CD14-positive monocyte (primary cell): ENCODE results near the gene CDH22. TPM values are rescaled to one million over a fixed set of nuclear protein-coding genes. Genes with fewer than 3 reads are reported as not detected.

Experiments
- DNase-seq, 3 donors: peaks; one replicate each; pipeline ENCODE4 v3.0.0-alpha.2; 2011 to 2022
- H2AFZ ChIP-seq: 2 replicates; pipeline ENCODE4 v1.6.0; 2012; ENCODE audit warnings: mild to moderate bottlenecking, low read depth, low read length, inconsistent platforms; ENCODE audit not compliant: insufficient read depth, poor library complexity, severe bottlenecking
- H3K27ac ChIP-seq, 2 donors: 1 replicate in 1 of 2; 2 replicates in 1 of 2; pipeline ENCODE4 v1.5.1; 2012 to 2013; ENCODE audit warnings: low read length in 2 of 2, control low read depth in 1 of 2, inconsistent platforms in 1 of 2, low read depth in 1 of 2, mild to moderate bottlenecking in 1 of 2
- H3K27me3 ChIP-seq, 2 donors: one replicate each; pipeline versions ENCODE4 v1.6.0 to v1.6.1; 2011 to 2013; ENCODE audit warnings: low read length in 2 of 2; ENCODE audit not compliant: control insufficient read depth in 2 of 2, insufficient read depth in 2 of 2
- H3K36me3 ChIP-seq, 2 donors: replicated peaks in 1 of 2; 1 replicate in 1 of 2; 2 replicates in 1 of 2; pipeline versions ENCODE4 v1.5.1 to v1.6.1; 2012 to 2013; ENCODE audit warnings: low read length in 2 of 2, control low read depth in 1 of 2, inconsistent platforms in 1 of 2, mild to moderate bottlenecking in 1 of 2; ENCODE audit not compliant: insufficient read depth in 2 of 2, control insufficient read depth in 1 of 2
- H3K4me1 ChIP-seq, 2 donors: 1 replicate in 1 of 2; 2 replicates in 1 of 2; pipeline versions ENCODE4 v1.5.1 to v1.6.1; 2012 to 2013; ENCODE audit warnings: low read length in 2 of 2, control low read depth in 1 of 2, inconsistent platforms in 1 of 2, mild to moderate bottlenecking in 1 of 2, moderate library complexity in 1 of 2; ENCODE audit not compliant: insufficient read depth in 2 of 2, control insufficient read depth in 1 of 2
- H3K4me2 ChIP-seq: replicated peaks from 2 replicates; pipeline ENCODE3; 2012; ENCODE audit warnings: low read length, moderate library complexity, mild to moderate bottlenecking; ENCODE audit not compliant: poor library complexity, severe bottlenecking; ENCODE audit errors: extremely low read depth
- H3K4me3 ChIP-seq, 3 experiments: fragments of 200-600 bp in 1 of 3; sonication (generic) in 1 of 3; replicated peaks in 1 of 3; 1 replicate in 2 of 3; 2 replicates in 1 of 3; pipeline ENCODE4 v1.5.1; 2011 to 2013; ENCODE audit warnings: low read length in 3 of 3, mild to moderate bottlenecking in 3 of 3, control low read depth in 2 of 3, low read depth in 2 of 3, inconsistent platforms in 1 of 3, moderate library complexity in 1 of 3
- H3K79me2 ChIP-seq: 2 replicates; pipeline ENCODE4 v1.6.0; 2012; ENCODE audit warnings: mild to moderate bottlenecking, control low read depth, inconsistent platforms, low read length, moderate library complexity; ENCODE audit not compliant: insufficient read depth
- H3K9ac ChIP-seq: 2 replicates; pipeline ENCODE4 v1.6.0; 2017; ENCODE audit warnings: low read length, mild to moderate bottlenecking; ENCODE audit not compliant: insufficient read depth, poor library complexity, severe bottlenecking
- H3K9me3 ChIP-seq, 2 donors: replicated peaks in 1 of 2; 1 replicate in 1 of 2; 2 replicates in 1 of 2; pipeline versions ENCODE4 v1.5.1 to v1.6.1; 2012 to 2013; ENCODE audit warnings: low read length in 2 of 2, control low read depth in 1 of 2; ENCODE audit not compliant: control insufficient read depth in 1 of 2, insufficient read depth in 1 of 2
- H4K20me1 ChIP-seq: 2 replicates; pipeline ENCODE4 v1.6.0; 2012; ENCODE audit warnings: mild to moderate bottlenecking, low read length, control low read depth, moderate library complexity; ENCODE audit not compliant: insufficient read depth
- H3K27ac Mint-ChIP-seq, 7 donors: one replicate each; pipeline ENCODE4 v1.8.0; 2020; ENCODE audit warnings: mild to moderate bottlenecking in 7 of 7, mixed read lengths in 7 of 7, moderate library complexity in 6 of 7, inconsistent platforms in 2 of 7
- H3K27me3 Mint-ChIP-seq, 3 donors: one replicate each; pipeline ENCODE4 v1.8.0; 2021 to 2022; ENCODE audit warnings: low read depth in 3 of 3, mild to moderate bottlenecking in 3 of 3, mixed read lengths in 3 of 3, moderate library complexity in 3 of 3, inconsistent platforms in 1 of 3
- H3K36me3 Mint-ChIP-seq, 2 donors: one replicate each; pipeline ENCODE4 v1.8.0; 2020; ENCODE audit warnings: mixed read lengths in 2 of 2, inconsistent platforms in 1 of 2, mild to moderate bottlenecking in 1 of 2
- H3K4me1 Mint-ChIP-seq: one replicate; pipeline ENCODE4 v1.8.0; 2020; ENCODE audit warnings: mild to moderate bottlenecking, mixed read lengths
- H3K4me3 Mint-ChIP-seq, 2 donors: one replicate each; pipeline ENCODE4 v1.8.0; 2020; ENCODE audit warnings: mild to moderate bottlenecking in 2 of 2, mixed read lengths in 2 of 2, moderate library complexity in 1 of 2
- H3K9me3 Mint-ChIP-seq, 7 donors: one replicate each; pipeline ENCODE4 v1.8.0; 2020 to 2022; ENCODE audit warnings: mixed read lengths in 7 of 7, mild to moderate bottlenecking in 6 of 7, moderate library complexity in 6 of 7, inconsistent platforms in 2 of 7
- WGBS: methylation state at CpG from one replicate; pipeline ENCODE4 v1.1.5; 2013; ENCODE audit warnings: missing lambda C conversion rate; ENCODE audit not compliant: insufficient coverage; 5-methylcytosine and 5-hydroxymethylcytosine counted together
- intact Hi-C, 2 donors: fragments of 100-400 bp; cut with micrococcal nuclease; formaldehyde crosslinking; loops; one replicate each; pipeline versions ENCODE4 v1.15.0 to v1.15.1; 2023
- polyA plus RNA-seq, 3 donors: library from polyadenylated mRNA; depleted of rRNA in 1 of 3; unstranded in 2 of 3; stranded (reverse) in 1 of 3; fragments of 300-500 nt in 2 of 3; fragments of >200 nt in 1 of 3; fragmentation: Illumina TruSeq in 2 of 3; gene quantifications; 1 replicate in 2 of 3; 2 replicates in 1 of 3; pipeline ENCODE4 v1.2.3, GENCODE V29; 2012 to 2021
- TF ChIP-seq, protein P1 (sequence below): fragments of 200-600 bp; IDR thresholded peaks from one replicate; pipeline ENCODE4 v1.8.0; 2022; ENCODE audit warnings: antibody characterized with exemption, mild to moderate bottlenecking

Gene CDH22
- polyA plus RNA-seq, 3 donors = not detected

DNA sequence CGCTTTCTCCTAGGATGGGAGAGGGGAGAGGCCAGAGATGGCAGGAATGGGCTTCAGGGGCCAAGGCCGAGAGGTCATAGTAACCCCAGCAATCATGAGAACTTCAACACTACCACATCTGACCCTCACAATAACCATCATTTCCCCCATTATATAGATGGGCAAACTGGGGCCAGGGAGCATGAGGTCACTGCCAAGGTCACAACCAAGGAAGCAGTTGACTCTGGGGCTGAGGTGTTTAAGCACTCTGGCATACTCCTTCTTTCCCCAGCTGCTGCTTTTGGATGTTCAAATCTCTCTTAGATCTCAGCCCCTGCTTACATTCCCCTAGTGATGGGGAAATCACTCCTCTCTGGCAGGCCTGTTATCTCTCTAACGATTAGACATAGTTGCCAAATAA is 39.6 kb downstream of the CDH22 start:
- no peaks in the 10 kb centered on the region for H3K79me2 ChIP-seq
- no peaks in the 10 kb centered on the region for H4K20me1 ChIP-seq
- peaks cover 0 to 7% (median 3%) of the 10 kb centered on the region in 7 donors for H3K9me3 Mint-ChIP-seq
- 75% methylated on average over 1 of the region's 3 CpGs for WGBS
- no peak overlapping the region for H2AFZ ChIP-seq
- no peaks in the 10 kb centered on the region for H3K9me3 ChIP-seq
- no peaks in the 10 kb centered on the region for H3K4me1 Mint-ChIP-seq
- H3K4me3 ChIP-seq = no peak overlapping the region
- H3K36me3 Mint-ChIP-seq = no peaks in the 10 kb centered on the region
- DNase-seq = no peak
- no peak overlapping the region for H3K9ac ChIP-seq
- no peak overlapping the region for H3K27ac Mint-ChIP-seq
- H3K4me2 ChIP-seq = no peak overlapping the region
- H3K36me3 ChIP-seq = no peaks in the 10 kb centered on the region
- peaks cover 0 to 3% of the 10 kb centered on the region in 2 donors for H3K27me3 ChIP-seq
- no peak overlapping the region for H3K4me3 Mint-ChIP-seq
- H3K4me1 ChIP-seq = no peaks in the 10 kb centered on the region
- peaks cover 17 to 37% (median 28%) of the 10 kb centered on the region in 3 donors for H3K27me3 Mint-ChIP-seq
- H3K27ac ChIP-seq = no peak overlapping the region
- intact Hi-C loops = no loop called here
- TF ChIP-seq, protein P1, sequence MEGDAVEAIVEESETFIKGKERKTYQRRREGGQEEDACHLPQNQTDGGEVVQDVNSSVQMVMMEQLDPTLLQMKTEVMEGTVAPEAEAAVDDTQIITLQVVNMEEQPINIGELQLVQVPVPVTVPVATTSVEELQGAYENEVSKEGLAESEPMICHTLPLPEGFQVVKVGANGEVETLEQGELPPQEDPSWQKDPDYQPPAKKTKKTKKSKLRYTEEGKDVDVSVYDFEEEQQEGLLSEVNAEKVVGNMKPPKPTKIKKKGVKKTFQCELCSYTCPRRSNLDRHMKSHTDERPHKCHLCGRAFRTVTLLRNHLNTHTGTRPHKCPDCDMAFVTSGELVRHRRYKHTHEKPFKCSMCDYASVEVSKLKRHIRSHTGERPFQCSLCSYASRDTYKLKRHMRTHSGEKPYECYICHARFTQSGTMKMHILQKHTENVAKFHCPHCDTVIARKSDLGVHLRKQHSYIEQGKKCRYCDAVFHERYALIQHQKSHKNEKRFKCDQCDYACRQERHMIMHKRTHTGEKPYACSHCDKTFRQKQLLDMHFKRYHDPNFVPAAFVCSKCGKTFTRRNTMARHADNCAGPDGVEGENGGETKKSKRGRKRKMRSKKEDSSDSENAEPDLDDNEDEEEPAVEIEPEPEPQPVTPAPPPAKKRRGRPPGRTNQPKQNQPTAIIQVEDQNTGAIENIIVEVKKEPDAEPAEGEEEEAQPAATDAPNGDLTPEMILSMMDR = no peak

DNA sequence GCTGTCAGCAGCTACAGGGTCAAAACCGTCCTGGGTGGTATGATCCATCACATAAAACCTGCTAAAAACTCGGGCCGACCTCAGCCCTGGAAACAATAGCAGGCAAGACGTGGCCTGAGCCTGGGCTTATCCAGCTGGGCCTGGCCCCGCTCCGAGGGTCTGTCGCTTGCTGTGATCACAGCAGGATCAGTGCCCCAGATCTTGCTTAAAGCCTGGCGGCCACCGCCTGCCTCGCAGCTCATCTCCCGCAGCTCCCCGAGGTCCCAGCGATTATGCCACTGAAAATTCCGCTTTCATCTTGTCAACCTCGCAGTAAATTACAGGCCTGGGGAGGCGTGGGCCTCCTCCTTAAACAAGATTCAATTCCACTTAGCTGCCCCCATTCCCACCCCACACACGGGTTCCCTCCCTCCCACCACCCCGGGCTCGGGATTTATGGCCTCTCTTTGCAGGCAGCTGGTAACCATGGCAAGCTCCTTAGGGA is 40.1 kb downstream of the CDH22 start:
- Mint-ChIP-seq H3K9me3 (peaks cover 0 to 7% (median 3%) of the 10 kb centered on the region in 7 donors), H3K4me1 (no peaks in the 10 kb centered on the region), H3K4me3 (no peak overlapping the region), H3K27me3 (peaks cover 16 to 33% (median 27%) of the 10 kb centered on the region in 3 donors), H3K27ac (no peak overlapping the region), H3K36me3 (no peaks in the 10 kb centered on the region)
- intact Hi-C loops = no loop called here
- no peak overlapping the region for H3K4me2 ChIP-seq
- H3K4me3 ChIP-seq = no peak overlapping the region
- TF ChIP-seq, protein P1 = no peak
- H4K20me1 ChIP-seq = no peaks in the 10 kb centered on the region
- no peak for DNase-seq
- 38% methylated on average over 19 of the region's 19 CpGs for WGBS
- no peak overlapping the region for H2AFZ ChIP-seq
- no peak overlapping the region for H3K27ac ChIP-seq
- H3K79me2 ChIP-seq = no peaks in the 10 kb centered on the region
- no peaks in the 10 kb centered on the region for H3K4me1 ChIP-seq
- no peak overlapping the region for H3K9ac ChIP-seq
- H3K27me3 ChIP-seq = peaks cover 0 to 3% of the 10 kb centered on the region in 2 donors
- no peaks in the 10 kb centered on the region for H3K36me3 ChIP-seq
- H3K9me3 ChIP-seq = no peaks in the 10 kb centered on the region
